Measurements from ENCODE around the gene SRPK3.

Gene SRPK3

GRCh38 chrX:153793291-153793690 is 12.4 kb downstream of the SRPK3 start:
- no peak for TF ChIP-seq CTCF (IDR thresholded peaks at IDR 0.05; ENCODE audit: borderline replicate concordance, extremely low read depth, low read length, poor library complexity, severe bottlenecking)
- TF ChIP-seq EZH2 (IDR thresholded peaks at IDR 0.05; ENCODE audit: borderline replicate concordance, low read depth, low read length, severe bottlenecking) = no peak
- Histone ChIP-seq H3K36me3 (ENCODE audit: insufficient read depth, low read length) (peaks cover 67% of the 10 kb centered on the region), H4K20me1 (ENCODE audit: insufficient read depth, low read length) (peaks cover 38% of the 10 kb centered on the region), H3K4me3 (ENCODE audit: low read depth in 1 of 2, low read length in 2 of 2) (peak overlapping the region; percentile 53 to 97; a peak in 3 of 4 replicates), H3K4me2 (ENCODE audit: insufficient read depth, low read length) (peak overlapping the region; percentile 82), H3K27ac (ENCODE audit: low read length) (peak overlapping the region; percentile 94), H3K9me3 (ENCODE audit: insufficient read depth, low read length, severe bottlenecking) (no peaks in the 10 kb centered on the region), H3K9ac (ENCODE audit: low read depth, low read length) (peak overlapping the region; percentile 79), H3K79me2 (ENCODE audit: insufficient read depth, low read length) (peaks cover 64% of the 10 kb centered on the region), H2AFZ (ENCODE audit: low read depth, low read length) (peak overlapping the region; percentile 81; the same call in 1 of the 2 replicates), H3K4me1 (ENCODE audit: insufficient read depth, low read length) (peaks cover 39% of the 10 kb centered on the region), H3K27me3 (ENCODE audit: insufficient read depth, low read length, poor library complexity) (no peaks in the 10 kb centered on the region)
- DNase-seq (no peak), ATAC-seq (ENCODE audit: insufficient read depth, low read depth) (no peak)

DNA sequence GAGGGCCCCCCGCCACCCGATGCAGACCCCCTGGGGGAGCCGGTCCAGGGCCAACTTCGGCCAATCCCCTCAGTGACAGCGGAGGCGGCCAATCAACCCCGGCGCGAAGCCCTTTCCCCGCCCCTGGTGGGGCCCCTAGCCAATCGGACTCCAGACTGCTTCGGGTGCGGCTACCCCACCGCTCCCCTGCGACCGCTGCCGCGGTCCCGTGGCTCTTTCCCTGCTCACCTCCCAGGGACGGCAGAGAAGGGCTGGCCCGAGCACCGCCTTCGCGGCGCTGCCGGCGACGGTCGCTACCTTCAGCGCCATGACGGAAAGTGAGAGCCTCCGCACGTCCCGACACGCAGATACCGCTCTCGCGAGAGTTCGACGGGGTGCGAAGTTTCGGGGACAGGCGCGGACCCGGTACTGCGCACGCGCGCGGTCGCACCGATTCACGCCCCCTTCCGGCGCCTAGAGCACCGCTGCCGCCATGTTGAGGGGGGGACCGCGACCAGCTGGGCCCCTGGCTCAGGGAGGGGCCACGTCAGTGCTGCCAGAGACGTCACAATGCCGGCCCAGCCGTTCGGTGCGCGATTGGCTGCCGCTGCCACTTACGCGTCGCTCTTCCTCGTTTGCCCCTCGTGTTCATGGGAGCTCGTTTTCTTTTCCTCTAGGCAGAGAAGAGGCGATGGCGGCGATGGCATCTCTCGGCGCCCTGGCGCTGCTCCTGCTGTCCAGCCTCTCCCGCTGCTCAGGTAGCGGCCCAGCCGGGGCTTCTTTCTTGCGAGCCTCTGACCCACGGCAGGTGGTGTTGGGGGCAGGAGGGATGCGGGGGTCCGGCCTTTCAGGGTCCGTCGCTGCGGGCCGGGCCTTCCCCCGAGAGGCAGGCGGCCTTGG is 13.4 kb downstream of the SRPK3 start, which contains the start of the genes IDH3G and SSR4:
IDH3G (minus strand) TSS at position 358 of the 879 bp plus-strand sequence; CDS start at position 309, 49 bp downstream.
SSR4 (plus strand) TSS at position 651 of the 879 bp plus-strand sequence; CDS start at position 671, 20 bp downstream.
- peaks cover 64% of the 10 kb centered on the region for H3K79me2 ChIP-seq (ENCODE audit: insufficient read depth, low read length)
- DNase-seq (peak; percentile 94), ATAC-seq (ENCODE audit: insufficient read depth, low read depth) (peak; percentile 87)
- peak within 1 kb of the TSS; percentile 79 for H3K9ac ChIP-seq (ENCODE audit: low read depth, low read length)
- H3K4me2 ChIP-seq (ENCODE audit: insufficient read depth, low read length) = peak within 1 kb of the TSS; percentile 93
- TF ChIP-seq EZH2 (IDR thresholded peaks at IDR 0.05; ENCODE audit: borderline replicate concordance, low read depth, low read length, severe bottlenecking) (no peak), CTCF (IDR thresholded peaks at IDR 0.05; ENCODE audit: borderline replicate concordance, extremely low read depth, low read length, poor library complexity, severe bottlenecking) (no peak)
- no peaks in the 10 kb centered on the region for H3K27me3 ChIP-seq (ENCODE audit: insufficient read depth, low read length, poor library complexity)
- H3K4me3 ChIP-seq (ENCODE audit: low read depth in 1 of 2, low read length in 2 of 2) = peak within 1 kb of the TSS; percentile 94 to 97
- H3K36me3 ChIP-seq (ENCODE audit: insufficient read depth, low read length) = peaks cover 65% of the 10 kb centered on the region
- H3K27ac ChIP-seq (ENCODE audit: low read length) = peak within 1 kb of the TSS; percentile 94
- H2AFZ ChIP-seq (ENCODE audit: low read depth, low read length) = peak within 1 kb of the TSS; percentile 81
- H4K20me1 ChIP-seq (ENCODE audit: insufficient read depth, low read length) = peaks cover 42% of the 10 kb centered on the region
- H3K9me3 ChIP-seq (ENCODE audit: insufficient read depth, low read length, severe bottlenecking) = no peaks in the 10 kb centered on the region
- H3K4me1 ChIP-seq (ENCODE audit: insufficient read depth, low read length) = peaks cover 39% of the 10 kb centered on the region

DNA sequence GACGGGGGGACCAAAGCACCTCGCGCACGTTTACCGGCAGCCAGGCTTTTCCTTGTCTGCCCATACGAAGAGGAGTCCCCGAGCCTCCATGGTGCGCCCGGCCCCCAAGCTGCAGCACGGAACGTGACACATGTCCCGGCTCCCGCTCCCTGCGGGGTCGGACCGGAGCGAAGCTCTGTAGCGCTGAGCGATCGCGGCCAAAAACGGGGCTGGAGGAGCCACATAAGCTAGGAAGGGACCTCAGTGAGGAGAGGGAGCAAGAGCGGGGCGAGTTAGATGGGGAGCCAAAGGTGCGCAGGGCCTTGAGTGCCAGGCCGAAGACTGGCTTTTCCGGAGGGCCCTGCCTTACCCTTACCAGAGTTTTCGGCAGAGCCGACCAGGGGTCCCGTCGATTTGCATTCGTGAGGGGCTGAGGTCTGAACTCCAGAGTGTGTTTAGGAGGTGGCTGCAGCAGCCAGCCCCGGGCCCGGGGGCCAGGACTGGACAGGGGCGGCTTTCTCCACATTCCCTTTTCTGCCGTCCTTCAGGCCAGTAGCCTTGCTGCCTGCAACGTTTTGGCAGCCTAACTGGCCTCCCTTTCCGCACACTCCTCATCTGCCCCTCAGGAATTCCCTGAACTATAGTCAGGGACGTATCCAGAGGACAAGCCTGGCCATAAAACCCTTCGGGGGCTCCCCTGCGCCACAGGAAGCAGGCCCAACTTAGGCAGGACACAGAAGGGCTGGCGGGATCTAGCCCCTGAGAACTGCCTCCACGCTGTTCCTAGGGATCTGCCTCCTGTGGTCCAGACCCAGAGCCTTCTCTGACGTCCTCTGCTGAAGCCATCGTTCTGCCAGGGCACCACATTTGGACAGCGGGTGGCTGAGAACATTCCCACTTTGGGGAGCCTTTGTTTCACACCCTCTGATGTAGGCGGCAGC is 14.3 kb downstream of the SRPK3 start:
- Histone ChIP-seq H3K27me3 (ENCODE audit: insufficient read depth, low read length, poor library complexity) (no peaks in the 10 kb centered on the region), H3K9ac (ENCODE audit: low read depth, low read length) (peak overlapping the region; percentile 79), H3K4me3 (ENCODE audit: low read depth in 1 of 2, low read length in 2 of 2) (peak overlapping the region; percentile 94 to 97), H3K27ac (ENCODE audit: low read length) (peak overlapping the region; percentile 83), H3K36me3 (ENCODE audit: insufficient read depth, low read length) (peaks cover 57% of the 10 kb centered on the region), H3K9me3 (ENCODE audit: insufficient read depth, low read length, severe bottlenecking) (no peaks in the 10 kb centered on the region), H4K20me1 (ENCODE audit: insufficient read depth, low read length) (peaks cover 37% of the 10 kb centered on the region), H3K79me2 (ENCODE audit: insufficient read depth, low read length) (peaks cover 63% of the 10 kb centered on the region), H2AFZ (ENCODE audit: low read depth, low read length) (peak overlapping the region; percentile 68), H3K4me1 (ENCODE audit: insufficient read depth, low read length) (peaks cover 39% of the 10 kb centered on the region), H3K4me2 (ENCODE audit: insufficient read depth, low read length) (peak overlapping the region; percentile 93)
- TF ChIP-seq CTCF (IDR thresholded peaks at IDR 0.05; ENCODE audit: borderline replicate concordance, extremely low read depth, low read length, poor library complexity, severe bottlenecking) (no peak), EZH2 (IDR thresholded peaks at IDR 0.05; ENCODE audit: borderline replicate concordance, low read depth, low read length, severe bottlenecking) (no peak)
- DNase-seq = peak; percentile 26
- 0 out of 3 replicates have a peak, but pooled peaks have one; percentile 3 for ATAC-seq (ENCODE audit: insufficient read depth, low read depth)
